Prostate gland (tissue), 2 donors: ENCODE data around the gene GMNN.

Experiments
- POLR2A ChIP-seq: fragments of 450-650 bp; IDR thresholded peaks from one replicate; pipeline ENCODE4 v1.6.1; 2016; ENCODE audit warnings: antibody characterized with exemption, mild to moderate bottlenecking
- POLR2AphosphoS5 ChIP-seq: sonication (generic); formaldehyde crosslinking; IDR thresholded peaks from one replicate; pipeline ENCODE4 v1.6.1; 2017; ENCODE audit warnings: antibody characterized with exemption
- TF ChIP-seq, protein P1 (sequence below), 4 experiments: fragments of 200-600 bp in 2 of 4; fragments of 450-650 bp in 2 of 4; sonication (generic) in 2 of 4; IDR thresholded peaks; 1 replicate in 3 of 4; 2 replicates in 1 of 4; pipeline ENCODE4 v1.5.1; 2016 to 2019; ENCODE audit warnings: antibody characterized with exemption in 4 of 4, mild to moderate bottlenecking in 2 of 4, moderate library complexity in 2 of 4

DNA sequence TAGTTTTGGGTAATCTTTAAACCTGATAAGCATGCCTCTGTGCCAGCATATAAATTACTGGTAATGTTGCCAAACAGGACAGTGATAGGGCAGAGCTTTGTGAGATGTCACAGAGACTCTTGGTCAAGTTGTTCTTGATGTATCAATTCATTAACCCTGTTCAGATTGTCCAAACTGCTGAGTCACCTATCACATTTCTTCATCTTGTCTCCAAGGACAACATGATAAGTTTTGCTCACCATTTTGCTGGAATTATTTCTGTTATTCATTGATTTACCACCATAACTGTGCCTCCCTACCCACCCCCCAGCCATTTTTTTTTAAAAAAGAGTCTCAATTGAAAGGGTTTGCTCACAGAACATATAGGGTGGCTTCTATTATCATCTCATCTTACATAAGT, 19.5 kb upstream of the GMNN start:
- TF ChIP-seq, protein P1, sequence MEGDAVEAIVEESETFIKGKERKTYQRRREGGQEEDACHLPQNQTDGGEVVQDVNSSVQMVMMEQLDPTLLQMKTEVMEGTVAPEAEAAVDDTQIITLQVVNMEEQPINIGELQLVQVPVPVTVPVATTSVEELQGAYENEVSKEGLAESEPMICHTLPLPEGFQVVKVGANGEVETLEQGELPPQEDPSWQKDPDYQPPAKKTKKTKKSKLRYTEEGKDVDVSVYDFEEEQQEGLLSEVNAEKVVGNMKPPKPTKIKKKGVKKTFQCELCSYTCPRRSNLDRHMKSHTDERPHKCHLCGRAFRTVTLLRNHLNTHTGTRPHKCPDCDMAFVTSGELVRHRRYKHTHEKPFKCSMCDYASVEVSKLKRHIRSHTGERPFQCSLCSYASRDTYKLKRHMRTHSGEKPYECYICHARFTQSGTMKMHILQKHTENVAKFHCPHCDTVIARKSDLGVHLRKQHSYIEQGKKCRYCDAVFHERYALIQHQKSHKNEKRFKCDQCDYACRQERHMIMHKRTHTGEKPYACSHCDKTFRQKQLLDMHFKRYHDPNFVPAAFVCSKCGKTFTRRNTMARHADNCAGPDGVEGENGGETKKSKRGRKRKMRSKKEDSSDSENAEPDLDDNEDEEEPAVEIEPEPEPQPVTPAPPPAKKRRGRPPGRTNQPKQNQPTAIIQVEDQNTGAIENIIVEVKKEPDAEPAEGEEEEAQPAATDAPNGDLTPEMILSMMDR (IDR thresholded peaks at IDR 0.05): no peak
- TF ChIP-seq POLR2A: no peak
- no peak for TF ChIP-seq POLR2AphosphoS5
